GM12864 (cell line): ENCODE measurements around the gene SDK2.

Source experiments
- DNase-seq: peaks from one replicate; pipeline ENCODE4 v3.0.0-alpha.2; 2011; ENCODE audit warnings: low read depth
- H3K4me3 ChIP-seq: 2 replicates; pipeline ENCODE4 v1.5.1; 2011; ENCODE audit warnings: mild to moderate bottlenecking, low read depth, low read length, control low read depth
- TF ChIP-seq, protein P1 (sequence below): IDR thresholded peaks from 2 replicates; pipeline ENCODE4 v1.5.1; 2011; ENCODE audit warnings: low read depth, mild to moderate bottlenecking, moderate library complexity, low read length, control low read depth, inconsistent platforms; ENCODE audit errors: missing control alignments

SDK2 gene

DNA sequence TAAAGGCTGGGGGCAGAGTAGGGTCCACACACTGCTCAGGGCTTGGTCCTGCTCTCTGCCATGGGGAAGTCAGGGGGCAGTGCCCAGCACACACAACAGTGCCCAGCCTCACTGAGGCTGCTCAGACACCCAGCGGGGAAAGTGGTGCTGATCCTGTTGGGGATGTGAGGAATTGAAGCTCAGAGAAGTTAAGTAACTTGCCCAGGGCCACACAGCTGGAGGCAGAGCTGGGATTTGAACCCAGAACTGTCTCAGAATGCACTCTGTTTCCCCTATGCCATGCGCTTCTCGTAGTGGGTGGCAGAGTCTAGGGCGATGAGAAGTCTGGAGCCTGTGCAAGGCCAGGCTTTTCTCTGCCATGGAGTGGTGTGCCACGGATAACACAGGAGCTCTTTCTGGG, 59.3 kb downstream of the SDK2 start:
- no peak overlapping the region for H3K4me3 ChIP-seq
- TF ChIP-seq, protein P1, sequence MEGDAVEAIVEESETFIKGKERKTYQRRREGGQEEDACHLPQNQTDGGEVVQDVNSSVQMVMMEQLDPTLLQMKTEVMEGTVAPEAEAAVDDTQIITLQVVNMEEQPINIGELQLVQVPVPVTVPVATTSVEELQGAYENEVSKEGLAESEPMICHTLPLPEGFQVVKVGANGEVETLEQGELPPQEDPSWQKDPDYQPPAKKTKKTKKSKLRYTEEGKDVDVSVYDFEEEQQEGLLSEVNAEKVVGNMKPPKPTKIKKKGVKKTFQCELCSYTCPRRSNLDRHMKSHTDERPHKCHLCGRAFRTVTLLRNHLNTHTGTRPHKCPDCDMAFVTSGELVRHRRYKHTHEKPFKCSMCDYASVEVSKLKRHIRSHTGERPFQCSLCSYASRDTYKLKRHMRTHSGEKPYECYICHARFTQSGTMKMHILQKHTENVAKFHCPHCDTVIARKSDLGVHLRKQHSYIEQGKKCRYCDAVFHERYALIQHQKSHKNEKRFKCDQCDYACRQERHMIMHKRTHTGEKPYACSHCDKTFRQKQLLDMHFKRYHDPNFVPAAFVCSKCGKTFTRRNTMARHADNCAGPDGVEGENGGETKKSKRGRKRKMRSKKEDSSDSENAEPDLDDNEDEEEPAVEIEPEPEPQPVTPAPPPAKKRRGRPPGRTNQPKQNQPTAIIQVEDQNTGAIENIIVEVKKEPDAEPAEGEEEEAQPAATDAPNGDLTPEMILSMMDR = no peak
- no peak for DNase-seq

DNA sequence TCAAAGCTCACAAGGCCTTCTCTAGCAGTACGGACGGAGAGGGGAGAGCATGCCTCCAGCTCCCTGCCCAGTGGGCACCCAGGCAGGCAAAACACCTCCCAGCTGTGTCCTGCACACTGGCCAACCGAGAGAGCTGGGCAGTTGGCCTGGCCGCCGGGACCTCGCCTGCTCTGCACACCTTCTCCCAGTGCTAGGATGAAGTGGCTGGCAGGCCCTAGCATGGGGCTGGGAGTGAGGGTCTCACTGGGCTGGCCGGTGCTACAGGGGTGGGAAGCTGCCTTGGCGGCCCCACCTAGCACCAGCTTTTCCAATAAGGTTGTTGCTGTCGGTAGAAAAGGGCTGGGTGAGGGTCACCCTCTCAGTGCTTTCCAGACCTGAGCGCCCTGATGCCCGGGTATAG, 60.2 kb downstream of the SDK2 start:
- DNase-seq = no peak
- H3K4me3 ChIP-seq = no peak overlapping the region
- TF ChIP-seq, protein P1 = no peak

DNA sequence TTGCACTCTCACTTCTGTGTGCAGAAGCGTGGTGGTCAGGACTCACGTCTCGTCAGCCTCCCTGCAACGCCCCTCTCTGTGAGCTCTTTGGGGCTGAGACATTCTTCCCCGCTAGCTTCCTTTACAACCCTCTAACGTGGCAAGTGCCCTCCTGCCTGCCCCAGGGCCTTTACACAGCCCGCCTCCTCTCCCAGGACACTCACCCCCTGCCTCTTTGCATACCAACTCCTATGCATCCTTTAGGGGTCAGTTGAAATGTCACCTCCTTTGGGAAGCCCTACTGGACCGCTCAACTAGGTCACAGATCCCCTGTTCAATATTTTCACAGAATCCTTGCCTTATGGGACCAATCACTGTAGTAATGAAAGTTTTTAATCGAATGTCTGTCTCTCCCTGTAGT, 61.4 kb downstream of the SDK2 start:
- H3K4me3 ChIP-seq = no peak overlapping the region
- TF ChIP-seq, protein P1 = no peak
- DNase-seq = no peak

DNA sequence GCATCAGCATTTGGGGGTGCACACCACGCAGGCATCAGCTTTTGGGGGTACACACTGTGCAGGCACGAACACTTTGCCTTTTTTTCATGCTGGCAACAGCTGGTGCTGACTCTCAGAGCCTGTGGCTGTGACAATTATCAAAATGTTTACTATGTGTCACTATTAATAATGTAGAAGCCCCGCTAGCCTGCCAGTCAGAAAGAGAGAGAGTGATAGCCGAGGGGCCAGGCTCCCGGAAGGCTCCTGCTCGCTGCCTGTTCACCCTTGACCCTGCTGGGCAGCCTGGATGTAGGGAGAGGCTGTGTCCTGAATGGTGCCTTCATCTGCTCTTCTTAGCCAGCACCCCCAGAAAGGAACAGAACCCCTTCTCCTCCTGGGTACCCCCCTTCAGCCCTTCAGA, 61.9 kb downstream of the SDK2 start:
- TF ChIP-seq, protein P1 = no peak
- H3K4me3 ChIP-seq = no peak overlapping the region
- no peak for DNase-seq

DNA sequence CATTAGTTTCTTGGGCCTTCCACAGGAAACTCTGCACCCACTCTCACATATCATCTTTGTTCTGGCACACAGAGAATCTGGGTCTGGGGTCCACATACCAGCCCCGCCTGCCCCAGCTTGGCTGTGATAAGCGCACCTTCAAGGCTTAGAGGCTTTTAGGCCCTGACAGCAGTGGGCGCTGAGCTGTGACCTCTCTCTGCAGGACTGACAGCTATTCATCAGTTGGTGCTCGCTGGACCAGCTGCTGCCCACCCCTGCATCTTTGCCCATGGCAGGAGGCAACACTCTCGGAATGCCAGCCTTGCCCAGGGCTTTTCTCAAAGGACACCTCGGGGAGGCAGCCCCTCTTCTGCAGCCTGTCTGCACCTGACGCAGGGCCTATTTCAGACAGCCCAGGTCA, 62.9 kb downstream of the SDK2 start:
- no peak for DNase-seq
- H3K4me3 ChIP-seq = no peak overlapping the region
- TF ChIP-seq, protein P1 = no peak

DNA sequence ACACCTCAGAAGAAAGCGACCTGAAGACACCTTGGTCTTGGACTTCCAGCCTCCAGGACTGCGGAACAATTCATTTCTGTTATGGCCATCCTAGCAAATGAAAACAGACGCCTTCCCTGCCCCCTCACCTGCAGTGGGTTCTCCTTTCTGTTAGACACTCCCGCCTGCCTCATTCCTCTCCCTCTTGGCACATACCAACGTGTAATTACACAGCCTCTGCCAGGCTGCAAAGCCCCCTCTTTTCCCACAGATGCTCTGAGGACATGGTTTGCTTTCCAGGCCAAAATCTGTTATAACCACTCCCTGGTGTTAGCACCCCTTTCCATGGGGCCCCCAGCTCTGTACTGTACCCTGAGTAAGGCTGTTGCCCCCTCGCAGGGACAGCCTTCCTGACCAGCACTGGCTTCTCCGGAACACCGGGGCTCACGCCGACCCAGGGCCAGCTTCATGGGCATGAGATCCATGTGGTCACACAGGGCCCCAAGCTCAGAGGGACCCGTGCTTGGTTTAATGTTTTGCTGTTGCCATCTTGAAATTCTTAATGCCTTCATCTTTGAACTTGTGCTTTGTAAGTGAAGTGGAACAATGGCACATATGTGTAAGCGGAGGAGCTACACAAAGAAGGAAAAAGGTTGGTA, 64.1 kb downstream of the SDK2 start:
- TF ChIP-seq, protein P1 = no peak
- DNase-seq = no peak
- no peak overlapping the region for H3K4me3 ChIP-seq

DNA sequence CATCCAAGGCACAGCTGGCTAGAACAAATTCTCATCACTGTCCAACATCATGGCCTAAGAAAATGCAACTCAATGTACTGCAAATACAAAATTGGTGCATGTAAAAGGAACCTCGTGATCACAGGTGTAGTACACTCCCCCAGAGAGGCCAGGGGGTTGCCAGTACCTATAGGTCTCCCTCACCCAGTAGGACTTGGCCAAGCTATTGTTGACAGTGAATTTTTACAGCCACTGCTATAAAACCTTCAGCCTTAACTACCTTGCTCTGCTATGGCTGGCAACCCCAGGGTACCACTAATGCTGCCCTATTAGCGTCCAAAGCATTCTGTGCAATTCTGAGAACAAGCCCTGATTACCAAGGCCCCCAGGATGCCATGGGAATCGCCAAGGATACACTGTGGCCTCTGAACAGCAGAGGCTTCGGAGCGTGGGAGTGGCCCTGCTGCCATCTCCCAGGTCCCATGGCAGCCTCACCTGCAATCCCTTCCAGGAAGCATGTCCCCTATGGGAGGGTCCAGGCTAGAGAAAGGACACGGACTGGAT, 67.6 kb downstream of the SDK2 start:
- H3K4me3 ChIP-seq = no peak overlapping the region
- no peak for DNase-seq
- TF ChIP-seq, protein P1 = no peak
